Calu3 (cell line): ENCODE data around the gene EBF4. TPM values are rescaled to one million over a fixed set of nuclear protein-coding genes. Genes with fewer than 3 reads are reported as not detected.
"Not testable (repeated sequence)": the region's sequence is repeated elsewhere in the genome, so short reads cannot be mapped to it uniquely, and the experiment has no call there.

Experiments used
- BruUV-seq: library from RNA; stranded (reverse); fragments of 400-500 nt; replicated peaks from 2 replicates; lab custom pipeline; 2021; lab: Mats Ljungman, UMichigan
- CTCF ChIA-PET: fragments of 300-600 bp; sonication (Branson Sonifier 250); formaldehyde crosslinking; loops from one replicate; lab custom pipeline; 2022; ENCODE audit warnings: antibody characterized with exemption; lab: Charles Lee
- DNase-seq: peaks from one replicate; pipeline ENCODE4 v3.0.0; 2022
- H3K27ac Mint-ChIP-seq: one replicate; pipeline ENCODE4 v1.8.0; 2022; ENCODE audit warnings: mixed read lengths; ENCODE audit not compliant: unreplicated experiment
- H3K27me3 Mint-ChIP-seq: one replicate; pipeline ENCODE4 v1.8.0; 2022; ENCODE audit warnings: mixed read lengths; ENCODE audit not compliant: unreplicated experiment
- H3K36me3 Mint-ChIP-seq: one replicate; pipeline ENCODE4 v1.8.0; 2022; ENCODE audit warnings: mild to moderate bottlenecking, moderate library complexity, mixed read lengths; ENCODE audit not compliant: insufficient read depth, unreplicated experiment
- H3K4me1 Mint-ChIP-seq: one replicate; pipeline ENCODE4 v1.8.0; 2022; ENCODE audit warnings: mild to moderate bottlenecking, low read depth, mixed read lengths; ENCODE audit not compliant: unreplicated experiment
- H3K4me3 Mint-ChIP-seq: one replicate; pipeline ENCODE4 v1.8.0; 2022; ENCODE audit warnings: mild to moderate bottlenecking, low read depth, moderate library complexity, mixed read lengths; ENCODE audit not compliant: unreplicated experiment
- H3K9me3 Mint-ChIP-seq: one replicate; pipeline ENCODE4 v1.8.0; 2022; ENCODE audit warnings: low read depth, mixed read lengths; ENCODE audit not compliant: unreplicated experiment
- CTCF ChIP-seq: fragments of 200-600 bp; IDR thresholded peaks from one replicate; pipeline ENCODE4 v1.8.0; 2022; ENCODE audit warnings: antibody characterized with exemption; ENCODE audit not compliant: unreplicated experiment
- intact Hi-C: fragments of 100-400 bp; cut with micrococcal nuclease; formaldehyde crosslinking; loops from one replicate; pipeline ENCODE4 v1.10.0; 2022; ENCODE audit not compliant: unreplicated experiment
- total RNA-seq: library from RNA; stranded (reverse); gene quantifications from 2 replicates; pipeline ENCODE4 v1.2.3, GENCODE V29; 2022

Gene EBF4
- total RNA-seq, 1 experiment from 2014 or later: 4.3 TPM

GRCh38 chr20:2680046-2680445 lies 12.5 kb upstream of the EBF4 start:
- peaks cover 52% of the 10 kb centered on the region for H3K27me3 Mint-ChIP-seq
- intact Hi-C loops: no loop called here

GRCh38 chr20:2682040-2682439 lies 10.5 kb upstream of the EBF4 start:
- not testable (repeated sequence) for DNase-seq

More at GRCh38 chr20:2680046-2680445, 12.5 kb upstream of the EBF4 start:
- CTCF ChIA-PET: no interaction called here
- Mint-ChIP-seq H3K4me3 (no peak overlapping the region), H3K4me1 (no peaks in the 10 kb centered on the region), H3K27ac (no peak overlapping the region), H3K9me3 (no peaks in the 10 kb centered on the region), H3K36me3 (no peaks in the 10 kb centered on the region)
- no TSS peak for BruUV-seq
- no peak for DNase-seq
- no peak for TF ChIP-seq CTCF

GRCh38 chr20:2684817-2685216 lies 7.8 kb upstream of the EBF4 start:
- H3K36me3 Mint-ChIP-seq, H3K4me3 Mint-ChIP-seq, H3K9me3 Mint-ChIP-seq, CTCF ChIA-PET, DNase-seq, H3K4me1 Mint-ChIP-seq, BruUV-seq, intact Hi-C loops, H3K27ac Mint-ChIP-seq: not testable (repeated sequence)
- peaks cover 45% of the 10 kb centered on the region for H3K27me3 Mint-ChIP-seq

More at GRCh38 chr20:2682040-2682439, 10.5 kb upstream of the EBF4 start:
- H3K4me1 Mint-ChIP-seq, H3K27ac Mint-ChIP-seq, CTCF ChIA-PET, H3K4me3 Mint-ChIP-seq, H3K9me3 Mint-ChIP-seq, H3K36me3 Mint-ChIP-seq, BruUV-seq, intact Hi-C loops: not testable (repeated sequence)
- H3K27me3 Mint-ChIP-seq: peaks cover 52% of the 10 kb centered on the region

DNA sequence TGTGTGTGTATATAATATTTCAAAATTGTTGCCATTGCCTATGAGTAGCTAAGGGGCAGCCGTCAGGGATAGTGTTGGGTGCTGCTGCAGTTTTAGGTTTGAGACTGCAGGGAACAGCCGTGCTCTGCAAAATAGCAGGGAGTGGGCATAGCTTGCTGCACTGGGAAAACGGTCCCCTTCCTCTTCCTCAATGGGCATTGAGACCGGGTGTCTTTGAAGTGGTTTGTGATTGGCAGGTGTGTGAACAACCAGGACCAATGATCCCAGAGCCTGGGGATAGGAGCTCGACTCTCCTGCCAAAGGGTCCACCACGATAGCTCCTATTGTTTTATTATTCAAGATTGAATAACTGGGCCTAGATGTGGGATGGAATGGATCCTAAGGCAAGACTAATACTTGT lies 5.1 kb upstream of the EBF4 start:
- CTCF ChIA-PET: no interaction called here
- DNase-seq: no peak
- no peak for TF ChIP-seq CTCF
- Mint-ChIP-seq H3K27me3 (peaks cover 47% of the 10 kb centered on the region), H3K27ac (no peak overlapping the region), H3K9me3 (no peaks in the 10 kb centered on the region), H3K4me1 (peaks cover 12% of the 10 kb centered on the region), H3K36me3 (peaks cover 13% of the 10 kb centered on the region), H3K4me3 (no peak overlapping the region)
- no TSS peak for BruUV-seq
- intact Hi-C loops: no loop called here

DNA sequence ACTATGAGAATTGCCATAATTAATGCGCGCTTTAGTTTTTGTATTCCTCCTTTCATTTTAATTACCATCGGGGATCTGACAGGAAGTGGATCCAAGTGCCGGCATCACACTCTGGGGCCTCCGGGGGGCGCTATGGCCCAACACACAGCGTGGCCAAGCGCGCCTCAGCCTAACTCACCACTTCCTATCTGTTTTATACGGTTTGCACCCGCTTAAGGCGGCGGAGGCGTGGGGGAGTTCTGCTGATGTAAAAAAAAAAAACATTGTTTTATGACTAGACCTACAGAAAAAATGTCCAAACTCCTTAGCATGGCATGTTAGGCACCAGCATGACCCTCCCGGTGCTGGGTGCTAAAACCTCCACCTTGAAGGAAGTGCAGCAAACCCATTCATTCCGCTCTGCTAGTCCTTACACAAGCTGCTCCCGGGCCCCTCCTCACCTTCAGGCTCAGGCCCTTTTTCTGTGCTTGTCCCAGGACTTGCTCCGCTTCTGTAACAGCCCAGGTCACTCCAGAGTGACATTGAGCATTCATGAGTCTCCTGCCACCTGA lies 4.5 kb upstream of the EBF4 start:
- CTCF ChIA-PET: no interaction called here
- intact Hi-C loops: no loop called here
- H3K27me3 Mint-ChIP-seq: peaks cover 42% of the 10 kb centered on the region

More for the DNA sequence above, 4.5 kb upstream of the EBF4 start:
- BruUV-seq: no TSS peak
- TF ChIP-seq CTCF: no peak
- Mint-ChIP-seq H3K27ac (no peak overlapping the region), H3K9me3 (no peaks in the 10 kb centered on the region), H3K4me1 (peaks cover 12% of the 10 kb centered on the region), H3K36me3 (peaks cover 13% of the 10 kb centered on the region), H3K4me3 (no peak overlapping the region)
- DNase-seq: no peak
